PC-9 (cell line): Measurements from ENCODE around the gene PRKAG2. TPM values are rescaled to one million over a fixed set of nuclear protein-coding genes. Genes with fewer than 3 reads are reported as not detected.

ENCODE experiments used
- BruUV-seq: library from RNA; stranded (reverse); fragments of 400-500 nt; replicated peaks from 2 replicates; lab custom pipeline; 2021; lab: Mats Ljungman, UMichigan
- CTCF ChIA-PET: fragments of 300-600 bp; sonication (Branson Sonifier 250); formaldehyde crosslinking; loops from one replicate; lab custom pipeline; 2022; ENCODE audit warnings: antibody characterized with exemption; lab: Charles Lee
- POLR2A ChIA-PET: fragments of 300-600 bp; sonication (Branson Sonifier 250); formaldehyde crosslinking; loops from one replicate; lab custom pipeline; 2022; ENCODE audit warnings: antibody characterized with exemption; ENCODE audit not compliant: unreplicated experiment; lab: Charles Lee
- DNase-seq, 2 experiments: peaks; one replicate each; pipeline versions ENCODE4 v3.0.0 to v3.0.0-alpha.2; 2015 to 2022; ENCODE audit warnings: mixed read lengths in 1 of 2
- H2AFZ ChIP-seq: fragments of 200-600 bp; sonication (generic); 2 replicates; pipeline ENCODE4 v1.8.1; 2017; ENCODE audit warnings: antibody characterized with exemption
- H3F3A ChIP-seq: fragments of 200-600 bp; sonication (generic); 2 replicates; pipeline ENCODE4 v1.8.1; 2017; ENCODE audit warnings: antibody characterized with exemption, mild to moderate bottlenecking, low read depth; ENCODE audit not compliant: insufficient read depth
- H3K27ac ChIP-seq: fragments of 200-600 bp; sonication (generic); 2 replicates; pipeline ENCODE4 v1.6.1; 2016; ENCODE audit warnings: mixed run types
- H3K27me3 ChIP-seq: fragments of 200-600 bp; sonication (generic); 2 replicates; pipeline ENCODE4 v1.6.1; 2016; ENCODE audit warnings: low read depth, mixed run types; ENCODE audit not compliant: insufficient read depth
- H3K36me3 ChIP-seq: fragments of 200-600 bp; sonication (generic); 2 replicates; pipeline ENCODE4 v1.6.1; 2016; ENCODE audit warnings: low read depth, mixed run types
- H3K4me1 ChIP-seq: fragments of 200-600 bp; sonication (generic); replicated peaks from 2 replicates; pipeline ENCODE4 v1.6.1; 2016; ENCODE audit warnings: mixed run types; ENCODE audit not compliant: insufficient read depth
- H3K4me2 ChIP-seq: fragments of 200-600 bp; sonication (generic); 2 replicates; pipeline ENCODE4 v1.6.1; 2017; ENCODE audit warnings: mixed run types
- H3K4me3 ChIP-seq: fragments of 200-600 bp; sonication (generic); 2 replicates; pipeline ENCODE4 v1.6.1; 2016; ENCODE audit warnings: mixed run types
- H3K79me2 ChIP-seq: fragments of 200-600 bp; sonication (generic); 2 replicates; pipeline ENCODE4 v1.6.1; 2017; ENCODE audit warnings: low read depth, mixed run types
- H3K9me2 ChIP-seq: fragments of 200-600 bp; sonication (generic); 2 replicates; pipeline ENCODE4 v1.8.1; 2017; ENCODE audit warnings: mild to moderate bottlenecking; ENCODE audit not compliant: insufficient read depth
- H3K9me3 ChIP-seq: fragments of 200-600 bp; sonication (generic); 2 replicates; pipeline ENCODE4 v1.8.1; 2016; ENCODE audit warnings: low read depth; ENCODE audit not compliant: insufficient read depth
- H4K20me1 ChIP-seq: fragments of 200-600 bp; sonication (generic); 2 replicates; pipeline ENCODE4 v1.8.1; 2017; ENCODE audit not compliant: insufficient read depth
- EZH2 ChIP-seq: fragments of 200-600 bp; sonication (generic); IDR thresholded peaks from 2 replicates; pipeline ENCODE4 v1.8.0; 2017; ENCODE audit warnings: antibody characterized with exemption, low read depth
- intact Hi-C: fragments of 100-400 bp; cut with micrococcal nuclease; formaldehyde crosslinking; loops from one replicate; pipeline ENCODE4 v1.10.0; 2022; ENCODE audit not compliant: unreplicated experiment
- total RNA-seq: library from RNA; stranded (reverse); gene quantifications from 2 replicates; pipeline ENCODE4 v1.2.3, GENCODE V29; 2021
- TF ChIP-seq, protein P1 (sequence below): fragments of 200-600 bp; sonication (generic); conservative IDR thresholded peaks from 2 replicates; pipeline ENCODE4 v1.6.1; 2017; ENCODE audit warnings: mixed run types, antibody characterized with exemption, mild to moderate bottlenecking, moderate library complexity

The PRKAG2 gene
- total RNA-seq, 1 experiment from 2014 or later = 37.3 TPM

GRCh38 chr7:151864561-151864960 is 12.4 kb downstream of the PRKAG2 start:
- Histone ChIP-seq H3K27ac (no peak overlapping the region), H3K36me3 (no peaks in the 10 kb centered on the region), H3K4me3 (no peak overlapping the region), H4K20me1 (no peaks in the 10 kb centered on the region), H3K4me2 (no peak overlapping the region), H3K79me2 (no peaks in the 10 kb centered on the region), H2AFZ (no peak overlapping the region), H3K9me3 (no peaks in the 10 kb centered on the region), H3F3A (no peaks in the 10 kb centered on the region), H3K4me1 (no peaks in the 10 kb centered on the region), H3K27me3 (peaks cover 5% of the 10 kb centered on the region; the same call in 1 of the 2 replicates), H3K9me2 (no peaks in the 10 kb centered on the region)
- ChIA-PET POLR2A (no interaction called here), CTCF (no interaction called here)
- TF ChIP-seq, protein P1, sequence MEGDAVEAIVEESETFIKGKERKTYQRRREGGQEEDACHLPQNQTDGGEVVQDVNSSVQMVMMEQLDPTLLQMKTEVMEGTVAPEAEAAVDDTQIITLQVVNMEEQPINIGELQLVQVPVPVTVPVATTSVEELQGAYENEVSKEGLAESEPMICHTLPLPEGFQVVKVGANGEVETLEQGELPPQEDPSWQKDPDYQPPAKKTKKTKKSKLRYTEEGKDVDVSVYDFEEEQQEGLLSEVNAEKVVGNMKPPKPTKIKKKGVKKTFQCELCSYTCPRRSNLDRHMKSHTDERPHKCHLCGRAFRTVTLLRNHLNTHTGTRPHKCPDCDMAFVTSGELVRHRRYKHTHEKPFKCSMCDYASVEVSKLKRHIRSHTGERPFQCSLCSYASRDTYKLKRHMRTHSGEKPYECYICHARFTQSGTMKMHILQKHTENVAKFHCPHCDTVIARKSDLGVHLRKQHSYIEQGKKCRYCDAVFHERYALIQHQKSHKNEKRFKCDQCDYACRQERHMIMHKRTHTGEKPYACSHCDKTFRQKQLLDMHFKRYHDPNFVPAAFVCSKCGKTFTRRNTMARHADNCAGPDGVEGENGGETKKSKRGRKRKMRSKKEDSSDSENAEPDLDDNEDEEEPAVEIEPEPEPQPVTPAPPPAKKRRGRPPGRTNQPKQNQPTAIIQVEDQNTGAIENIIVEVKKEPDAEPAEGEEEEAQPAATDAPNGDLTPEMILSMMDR = no peak
- TF ChIP-seq EZH2 = no peak
- DNase-seq = no peak
- BruUV-seq = no TSS peak
- intact Hi-C loops = no loop called here

GRCh38 chr7:151864081-151864480 is 12.8 kb downstream of the PRKAG2 start:
- peaks cover 4% of the 10 kb centered on the region; the same call in 1 of the 2 replicates for H3K27me3 ChIP-seq
- DNase-seq = no peak

GRCh38 chr7:151863386-151864079 is 13.4 kb downstream of the PRKAG2 start:
- Histone ChIP-seq H3K79me2 (no peaks in the 10 kb centered on the region), H4K20me1 (no peaks in the 10 kb centered on the region), H3F3A (no peaks in the 10 kb centered on the region), H3K36me3 (no peaks in the 10 kb centered on the region), H3K27ac (no peak overlapping the region), H3K4me3 (no peak overlapping the region), H3K9me3 (no peaks in the 10 kb centered on the region), H3K9me2 (no peaks in the 10 kb centered on the region), H3K27me3 (peaks cover 4% of the 10 kb centered on the region; the same call in 1 of the 2 replicates), H3K4me2 (no peak overlapping the region), H2AFZ (no peak overlapping the region), H3K4me1 (no peaks in the 10 kb centered on the region)
- CTCF ChIA-PET = no interaction called here
- no peak for TF ChIP-seq EZH2
- TF ChIP-seq, protein P1 = no peak
- POLR2A ChIA-PET = no interaction called here
- no TSS peak for BruUV-seq
- intact Hi-C loops = no loop called here
- no peak for DNase-seq

More at GRCh38 chr7:151864081-151864480, 12.8 kb downstream of the PRKAG2 start:
- no TSS peak for BruUV-seq
- ChIA-PET CTCF (no interaction called here), POLR2A (no interaction called here)
- no peaks in the 10 kb centered on the region for H3K79me2 ChIP-seq
- TF ChIP-seq, protein P1 = no peak
- TF ChIP-seq EZH2 = no peak
- H3K4me3 ChIP-seq = no peak overlapping the region
- no peaks in the 10 kb centered on the region for H3K9me2 ChIP-seq
- intact Hi-C loops = no loop called here
- H2AFZ ChIP-seq = no peak overlapping the region
- no peaks in the 10 kb centered on the region for H3K9me3 ChIP-seq
- H3K36me3 ChIP-seq = no peaks in the 10 kb centered on the region
- no peak overlapping the region for H3K27ac ChIP-seq
- no peaks in the 10 kb centered on the region for H4K20me1 ChIP-seq
- H3K4me1 ChIP-seq = no peaks in the 10 kb centered on the region
- no peaks in the 10 kb centered on the region for H3F3A ChIP-seq
- no peak overlapping the region for H3K4me2 ChIP-seq
